ENCODE results near the gene COL8A2.
A peak's percentile ranks its signal among the peaks of the same experiment; 100 is the strongest.

Gene COL8A2

GRCh38 chr1:36166938-36167905 is 42.2 kb upstream of the COL8A2 start:
- TF ChIP-seq CTCF (IDR thresholded peaks at IDR 0.05) = no peak
- no peak for DNase-seq (ENCODE audit: low spot score)
- H3K27ac ChIP-seq = peak overlapping the region; percentile 7 to 34
- no peak overlapping the region for H3K4me3 ChIP-seq

GRCh38 chr1:36166136-36166535 is 41.1 kb upstream of the COL8A2 start:
- no peak overlapping the region for H3K4me3 ChIP-seq
- no peak for DNase-seq (ENCODE audit: low spot score)
- no peak for TF ChIP-seq CTCF (IDR thresholded peaks at IDR 0.05)
- peak overlapping the region; percentile 19 to 59 for H3K27ac ChIP-seq

GRCh38 chr1:36165145-36165544 is 40.1 kb upstream of the COL8A2 start:
- TF ChIP-seq CTCF (IDR thresholded peaks at IDR 0.05) = no peak
- no peak for DNase-seq (ENCODE audit: low spot score)
- no peak overlapping the region for H3K27ac ChIP-seq

GRCh38 chr1:36164361-36164760 is 39.3 kb upstream of the COL8A2 start:
- no peak for DNase-seq (ENCODE audit: low spot score)
- no peak overlapping the region for H3K4me3 ChIP-seq
- H3K27ac ChIP-seq = peak overlapping the region in 1 of 2 donors; percentile 13
- no peak for TF ChIP-seq CTCF (IDR thresholded peaks at IDR 0.05)

More at GRCh38 chr1:36165145-36165544, 40.1 kb upstream of the COL8A2 start:
- no peak overlapping the region for H3K4me3 ChIP-seq

- Histone ChIP-seq H3K27ac (peak overlapping the region; percentile 88 to 92), H3K4me3 (no peak overlapping the region)
- DNase-seq (ENCODE audit: low spot score) = no peak
- no peak for TF ChIP-seq CTCF (IDR thresholded peaks at IDR 0.05)
Observed at GRCh38 chr1:36163426-36163825, 38.4 kb upstream of the COL8A2 start.

- Histone ChIP-seq H3K27ac (peak overlapping the region; percentile 88 to 92), H3K4me3 (peak overlapping the region; percentile 65)
- no peak for TF ChIP-seq CTCF (IDR thresholded peaks at IDR 0.05)
- DNase-seq (ENCODE audit: low spot score) = no peak
Observed at GRCh38 chr1:36162680-36163239, 37.7 kb upstream of the COL8A2 start.

All from coronary artery (tissue), 2 donors.